Astrocyte of the spinal cord (primary cell): ENCODE measurements around the gene NELL2.
"Not testable (repeated sequence)": the region's sequence is repeated elsewhere in the genome, so short reads cannot be mapped to it uniquely, and the experiment has no call there.

Experiments used
- DNase-seq: peaks from one replicate; pipeline ENCODE4 v3.0.0; 2011; ENCODE audit warnings: low read depth, low spot score
- H3K4me3 ChIP-seq: 2 replicates; pipeline ENCODE4 v1.5.1; 2011; ENCODE audit warnings: low read depth, mild to moderate bottlenecking, low read length, moderate library complexity
- CTCF ChIP-seq: IDR thresholded peaks from 2 replicates; pipeline ENCODE4 v1.5.1; 2012; ENCODE audit warnings: low read depth, mild to moderate bottlenecking, low read length, inconsistent platforms
- in situ Hi-C: cut with HindIII; loops from 2 replicates; pipeline ENCODE4 v1.10.0; 2017; ENCODE audit warnings: low sequenced_read_pairs

The NELL2 gene

DNA sequence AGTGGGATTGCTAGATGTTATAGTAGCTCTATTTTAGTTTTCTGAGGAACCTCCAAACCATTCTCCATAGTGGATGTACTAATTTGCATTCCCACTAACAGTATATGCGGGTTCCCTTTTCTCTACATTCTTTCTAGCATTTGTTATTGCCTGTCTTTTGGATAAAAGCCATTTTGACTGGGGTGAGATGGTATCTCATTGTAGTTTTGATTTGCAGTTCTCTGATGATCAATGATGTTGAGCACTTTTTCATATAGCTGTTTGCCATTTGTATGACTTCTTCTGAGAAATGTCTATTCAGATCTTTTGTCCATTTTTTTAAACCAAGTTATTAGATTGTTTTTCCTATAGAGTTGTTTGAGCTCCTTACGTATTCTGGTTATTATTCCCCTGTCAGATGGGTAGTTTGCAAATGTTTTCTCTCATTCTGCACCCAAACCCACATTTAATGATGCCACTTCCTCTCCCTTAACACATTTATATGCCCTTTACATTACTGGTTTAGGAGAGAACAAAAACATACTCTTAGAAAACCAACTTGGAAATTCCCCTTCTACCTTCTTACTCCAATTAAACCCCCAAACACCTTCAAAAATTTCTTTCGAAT, 48.2 kb downstream of the NELL2 start:
- in situ Hi-C loops = no loop called here
- TF ChIP-seq CTCF = no peak
- no peak overlapping the region for H3K4me3 ChIP-seq
- no peak for DNase-seq

DNA sequence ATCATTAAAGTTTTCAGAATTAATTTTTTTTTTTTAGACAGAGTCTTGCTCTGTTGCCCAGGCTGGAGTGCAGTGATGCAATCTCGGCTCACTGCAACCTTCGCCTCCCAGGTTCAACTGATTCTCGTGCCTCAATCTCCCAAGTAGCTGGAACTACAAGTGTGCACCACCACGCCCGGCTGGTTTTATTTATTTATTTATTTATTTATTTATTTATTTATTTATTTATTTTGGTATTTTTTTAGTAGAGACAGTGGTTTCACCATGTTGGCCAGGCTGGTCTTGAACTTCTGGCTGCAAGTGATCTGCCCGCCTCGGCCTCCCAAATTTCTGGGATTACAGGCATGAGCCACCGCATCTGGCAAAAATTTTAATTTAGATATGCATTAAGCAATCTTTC, 54.4 kb downstream of the NELL2 start:
- H3K4me3 ChIP-seq, in situ Hi-C loops, DNase-seq: not testable (repeated sequence)

GRCh38 chr12:44819884-44820283, 56.2 kb downstream of the NELL2 start:
- no peak for TF ChIP-seq CTCF
- DNase-seq = no peak
- no peak overlapping the region for H3K4me3 ChIP-seq
- in situ Hi-C loops = no loop called here

GRCh38 chr12:44817687-44818086, 58.4 kb downstream of the NELL2 start:
- in situ Hi-C loops = no loop called here
- DNase-seq = no peak
- H3K4me3 ChIP-seq = no peak overlapping the region
- no peak for TF ChIP-seq CTCF

GRCh38 chr12:44816446-44817017, 59.6 kb downstream of the NELL2 start:
- DNase-seq = no peak
- in situ Hi-C loops = no loop called here
- no peak for TF ChIP-seq CTCF
- no peak overlapping the region for H3K4me3 ChIP-seq

DNA sequence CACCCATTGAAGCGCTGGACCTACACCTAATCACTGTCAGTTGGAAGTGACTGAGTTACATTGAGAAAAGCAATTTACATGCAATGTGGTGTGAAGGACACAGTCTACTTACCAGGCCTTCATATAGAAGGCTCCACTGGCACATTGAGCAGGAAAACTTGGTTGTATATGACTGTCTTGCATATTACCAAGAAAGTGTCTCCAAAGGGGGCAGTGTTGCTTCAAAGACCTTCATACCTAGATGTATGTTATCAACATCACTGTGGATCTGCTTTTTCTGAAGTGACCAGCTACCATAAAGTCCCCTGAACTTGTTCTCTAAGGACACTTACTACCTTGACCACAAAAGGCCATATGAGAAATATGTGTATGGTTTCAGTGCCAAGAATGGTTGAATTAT, 64.1 kb downstream of the NELL2 start:
- no peak for DNase-seq
- in situ Hi-C loops = no loop called here
- TF ChIP-seq CTCF = no peak
- no peak overlapping the region for H3K4me3 ChIP-seq

DNA sequence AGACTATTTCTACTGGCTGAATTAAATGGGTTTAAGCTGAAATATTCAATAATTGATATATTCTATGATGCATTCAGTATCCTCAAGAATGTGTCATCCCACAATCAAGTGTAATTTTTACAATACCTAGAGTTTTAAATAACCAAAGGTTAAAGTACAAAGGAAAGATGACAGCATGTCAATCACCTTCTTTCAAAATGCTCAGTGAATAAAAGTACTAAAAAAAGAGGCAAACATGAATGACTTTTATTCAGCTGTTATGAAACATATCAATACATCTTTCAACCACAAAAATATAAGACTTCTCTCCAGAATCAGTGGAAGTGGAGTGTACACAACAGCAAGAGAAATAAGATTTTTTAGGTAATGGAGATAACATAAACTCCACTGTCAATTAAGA, 72.0 kb downstream of the NELL2 start:
- TF ChIP-seq CTCF = no peak
- in situ Hi-C loops = no loop called here

More for the DNA sequence above, 72.0 kb downstream of the NELL2 start:
- no peak for DNase-seq
- H3K4me3 ChIP-seq = no peak overlapping the region
